ENCODE results near the gene HAT1. TPM values are rescaled to one million over a fixed set of nuclear protein-coding genes. Genes with fewer than 3 reads are reported as not detected.

HAT1 gene
- total and polyA plus RNA-seq, 2 of the 4 experiments (the other 2 are of a cell fraction): 24.4 to 42.1 TPM

DNA sequence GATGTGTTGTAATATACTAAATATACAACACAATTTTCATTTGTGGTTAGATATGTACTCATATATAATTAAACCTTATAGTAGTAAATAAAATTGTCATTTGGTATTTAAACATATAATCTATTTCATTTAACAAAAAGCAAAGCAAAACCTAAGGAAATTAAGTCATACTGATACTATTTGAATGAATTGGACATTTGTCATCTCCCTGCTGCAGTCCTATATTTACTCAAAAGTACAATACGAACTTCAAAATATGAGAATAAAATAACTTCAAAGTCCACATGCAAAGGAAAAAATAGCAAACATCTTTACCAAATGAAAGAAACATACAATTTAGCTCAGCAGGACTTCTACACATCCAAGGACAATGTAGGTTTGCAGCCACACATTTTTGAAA, 11.8 kb upstream of the HAT1 start:
- H2BK20ac ChIP-seq (ENCODE audit: low read depth, low read length): no peak overlapping the region
- no peaks in the 10 kb centered on the region for H3K36me3 ChIP-seq (ENCODE audit: control insufficient read depth, insufficient read depth, low read length)
- DNase-seq: no peak
- H3K4ac ChIP-seq (ENCODE audit: low read depth, low read length): no peak overlapping the region
- H2BK15ac ChIP-seq (ENCODE audit: low read depth, low read length): no peak overlapping the region
- POLR2A ChIA-PET (ENCODE audit: unreplicated experiment): no interaction called here
- no peaks in the 10 kb centered on the region for H3K9me1 ChIP-seq (ENCODE audit: insufficient read depth, low read length)
- H2BK120ac ChIP-seq (ENCODE audit: low read depth, low read length): no peak overlapping the region
- H4K20me1 ChIP-seq (ENCODE audit: insufficient read depth, low read length): no peaks in the 10 kb centered on the region
- H3K18ac ChIP-seq (ENCODE audit: low read depth, low read length): no peak overlapping the region
- H3K4me3 ChIP-seq (ENCODE audit: insufficient read depth, low read depth, low read length): no peak overlapping the region
- H3K56ac ChIP-seq (ENCODE audit: extremely low read depth, insufficient read depth, low read length): no peak overlapping the region
- WGBS, 2 experiments (ENCODE audit: extremely low coverage in 2 of 2, insufficient read length in 1 of 2): no CpG with 5 or more reads among the region's 1 CpG
- no peak overlapping the region for H4K8ac ChIP-seq (ENCODE audit: low read depth in 2 of 2, low read length in 2 of 2)
- no peak overlapping the region for H2AK5ac ChIP-seq (ENCODE audit: low read depth, low read length)
- H3K23ac ChIP-seq (ENCODE audit: low read depth, low read length): no peak overlapping the region
- no peak overlapping the region for H2BK5ac ChIP-seq (ENCODE audit: low read depth, low read length, poor library complexity, severe bottlenecking)
- no peak overlapping the region for H2AFZ ChIP-seq (replicated peaks; ENCODE audit: low read length, poor library complexity)
- dilution Hi-C loops (cut with HindIII; ENCODE audit: low sequenced_read_pairs, unreplicated experiment): no loop called here
- no peak for ATAC-seq (ENCODE audit: low read depth)
- no peak overlapping the region for H4K91ac ChIP-seq (ENCODE audit: insufficient read depth, low read depth, low read length)
- no peaks in the 10 kb centered on the region for H3K9me3 ChIP-seq (ENCODE audit: control insufficient read depth, insufficient read depth, low read length)
- H3K4me1 ChIP-seq (ENCODE audit: control insufficient read depth, insufficient read depth, low read length): no peaks in the 10 kb centered on the region
- no peak overlapping the region for H4K5ac ChIP-seq (ENCODE audit: low read depth, low read length)
- H3K4me2 ChIP-seq (ENCODE audit: low read depth, low read length): no peak overlapping the region
- intact Hi-C loops (cut with micrococcal nuclease): no loop called here
- CTCF ChIA-PET: no interaction called here
- H2AK9ac ChIP-seq (replicated peaks; ENCODE audit: low read depth, low read length, poor library complexity): no peak overlapping the region
- TF ChIP-seq NFE2L2 (IDR thresholded peaks at IDR 0.05; ENCODE audit: low read depth, low read length) (no peak), BHLHE40 (IDR thresholded peaks at IDR 0.05; ENCODE audit: low read depth, low read length) (no peak), RAD21 (IDR thresholded peaks at IDR 0.05; ENCODE audit: low read length) (no peak)
- no TSS peak for BruUV-seq (replicated peaks)
- no peak overlapping the region for H3K9ac ChIP-seq (ENCODE audit: low read depth, low read length)
- H3K27me3 ChIP-seq (ENCODE audit: control insufficient read depth, insufficient read depth, low read length): no peaks in the 10 kb centered on the region
- no peak overlapping the region for H3K27ac ChIP-seq (ENCODE audit: insufficient read depth, low read length)
- H3K14ac ChIP-seq (replicated peaks; ENCODE audit: low read depth, low read length): no peak overlapping the region
- H3K79me1 ChIP-seq (ENCODE audit: low read depth in 1 of 2, low read length in 2 of 2): no peaks in the 10 kb centered on the region
- in situ Hi-C loops (cut with MboI; ENCODE audit: low sequenced_read_pairs): no loop called here

Data from IMR-90 (cell line).